MM.1S (cell line): Measurements from ENCODE around the gene PMF1.

Experiments
- DNase-seq: peaks from one replicate; pipeline ENCODE4 v3.0.0-alpha.2; 2015
- H2AFZ ChIP-seq: fragments of 300-600 bp; sonication (generic); 2 replicates; pipeline ENCODE4 v1.6.0; 2016; ENCODE audit warnings: antibody characterized with exemption, low read length
- H3F3A ChIP-seq: fragments of 300-600 bp; sonication (generic); 2 replicates; pipeline ENCODE4 v1.6.1; 2016; ENCODE audit warnings: mild to moderate bottlenecking, antibody characterized with exemption, low read length, moderate library complexity, mixed read lengths; ENCODE audit not compliant: insufficient read depth
- H3K27ac ChIP-seq: fragments of 300-600 bp; sonication (generic); 2 replicates; pipeline ENCODE4 v1.5.1; 2016; ENCODE audit warnings: mild to moderate bottlenecking, low read length
- H3K27me3 ChIP-seq: fragments of 300-600 bp; sonication (generic); replicated peaks from 2 replicates; pipeline ENCODE4 v1.6.0; 2016; ENCODE audit warnings: low read length; ENCODE audit not compliant: insufficient read depth
- H3K36me3 ChIP-seq: fragments of 300-600 bp; sonication (generic); replicated peaks from 2 replicates; pipeline ENCODE4 v1.6.1; 2016; ENCODE audit warnings: mild to moderate bottlenecking, low read length, mixed read lengths; ENCODE audit not compliant: insufficient read depth
- H3K4me1 ChIP-seq: fragments of 300-600 bp; sonication (generic); 2 replicates; pipeline ENCODE4 v1.6.1; 2016; ENCODE audit warnings: low read length, mixed read lengths
- H3K4me2 ChIP-seq: fragments of 300-600 bp; sonication (generic); 2 replicates; pipeline ENCODE4 v1.6.0; 2016; ENCODE audit warnings: low read depth, low read length
- H3K4me3 ChIP-seq: fragments of 300-600 bp; sonication (generic); 2 replicates; pipeline ENCODE4 v1.5.1; 2016; ENCODE audit warnings: low read length, mixed read lengths
- H3K79me2 ChIP-seq: fragments of 300-600 bp; sonication (generic); 2 replicates; pipeline ENCODE4 v1.6.1; 2016; ENCODE audit warnings: mixed run types, low read length, mixed read lengths
- H3K9ac ChIP-seq: fragments of 300-600 bp; sonication (generic); 2 replicates; pipeline ENCODE4 v1.6.1; 2016; ENCODE audit warnings: low read length, mixed read lengths
- H3K9me2 ChIP-seq: fragments of 300-600 bp; sonication (generic); replicated peaks from 2 replicates; pipeline ENCODE4 v1.6.1; 2016; ENCODE audit warnings: mild to moderate bottlenecking, low read length, mixed read lengths; ENCODE audit not compliant: insufficient read depth
- H3K9me3 ChIP-seq: fragments of 300-600 bp; sonication (generic); replicated peaks from 2 replicates; pipeline ENCODE4 v1.6.1; 2016; ENCODE audit warnings: mild to moderate bottlenecking, low read length, mixed read lengths; ENCODE audit not compliant: insufficient read depth
- H4K20me1 ChIP-seq: fragments of 300-600 bp; sonication (generic); 2 replicates; pipeline ENCODE4 v1.6.1; 2016; ENCODE audit warnings: mild to moderate bottlenecking, low read length, moderate library complexity, mixed read lengths; ENCODE audit not compliant: insufficient read depth
- CTCF ChIP-seq: fragments of 300-600 bp; sonication (generic); IDR thresholded peaks from 2 replicates; pipeline ENCODE4 v1.5.1; 2016; ENCODE audit warnings: antibody characterized with exemption, low read length, mixed read lengths
- EZH2 ChIP-seq: fragments of 300-600 bp; sonication (generic); optimal IDR thresholded peaks from 2 replicates; pipeline ENCODE3; 2017; ENCODE audit warnings: low read depth, mild to moderate bottlenecking, antibody characterized with exemption, low read length, mixed read lengths
- EZH2phosphoT487 ChIP-seq: fragments of 300-600 bp; sonication (generic); IDR thresholded peaks from 2 replicates; pipeline ENCODE4 v1.6.1; 2018; ENCODE audit warnings: antibody characterized with exemption, low read length

PMF1 gene

GRCh38 chr1:156266051-156266450 lies 53.2 kb downstream of the PMF1 start:
- Histone ChIP-seq H3K4me3 (no peak overlapping the region), H3K9me3 (no peaks in the 10 kb centered on the region), H3K79me2 (0 out of 2 replicates have a peak, but pooled peaks cover 9% of the 10 kb centered on the region), H3K27me3 (no peaks in the 10 kb centered on the region), H3K9me2 (no peaks in the 10 kb centered on the region), H2AFZ (no peak overlapping the region), H4K20me1 (no peaks in the 10 kb centered on the region), H3K9ac (no peak overlapping the region), H3K27ac (no peak overlapping the region), H3K4me1 (no peaks in the 10 kb centered on the region), H3F3A (no peaks in the 10 kb centered on the region; the same call in 1 of the 2 replicates), H3K4me2 (no peak overlapping the region), H3K36me3 (peaks cover 38% of the 10 kb centered on the region)
- DNase-seq = no peak
- TF ChIP-seq CTCF = no peak
- no peak for TF ChIP-seq EZH2phosphoT487
- no peak for TF ChIP-seq EZH2

- Histone ChIP-seq H4K20me1 (no peaks in the 10 kb centered on the region), H3F3A (no peaks in the 10 kb centered on the region; the same call in 1 of the 2 replicates), H3K27ac (no peak overlapping the region), H3K4me1 (no peaks in the 10 kb centered on the region), H3K9me3 (no peaks in the 10 kb centered on the region), H3K4me2 (no peak overlapping the region), H3K4me3 (no peak overlapping the region), H2AFZ (no peak overlapping the region), H3K79me2 (0 out of 2 replicates have a peak, but pooled peaks cover 9% of the 10 kb centered on the region), H3K27me3 (no peaks in the 10 kb centered on the region), H3K9me2 (no peaks in the 10 kb centered on the region), H3K36me3 (peaks cover 37% of the 10 kb centered on the region), H3K9ac (no peak overlapping the region)
- no peak for DNase-seq
- no peak for TF ChIP-seq EZH2phosphoT487
- TF ChIP-seq CTCF = no peak
- no peak for TF ChIP-seq EZH2
Observed at GRCh38 chr1:156268336-156268735, 55.5 kb downstream of the PMF1 start.

GRCh38 chr1:156270314-156270713 lies 57.5 kb downstream of the PMF1 start:
- Histone ChIP-seq H3K27me3 (no peaks in the 10 kb centered on the region), H3K4me3 (no peak overlapping the region), H3K9ac (no peak overlapping the region), H2AFZ (no peak overlapping the region), H3K4me1 (no peaks in the 10 kb centered on the region), H4K20me1 (no peaks in the 10 kb centered on the region), H3K9me3 (no peaks in the 10 kb centered on the region), H3K27ac (no peak overlapping the region), H3K9me2 (no peaks in the 10 kb centered on the region), H3F3A (no peaks in the 10 kb centered on the region; the same call in 1 of the 2 replicates), H3K4me2 (no peak overlapping the region), H3K79me2 (peaks cover 14% of the 10 kb centered on the region; the same call in 1 of the 2 replicates), H3K36me3 (peaks cover 40% of the 10 kb centered on the region)
- TF ChIP-seq CTCF = no peak
- no peak for TF ChIP-seq EZH2
- TF ChIP-seq EZH2phosphoT487 = no peak
- DNase-seq = no peak
